ES-I3 (cell line): Measurements from ENCODE around the gene MSH6.

Experiments used
- H3K36me3 ChIP-seq: 2 replicates; pipeline ENCODE4 v1.6.1; 2013; ENCODE audit warnings: mild to moderate bottlenecking, low read length, control low read depth, moderate library complexity; ENCODE audit not compliant: insufficient read depth
- H3K4me1 ChIP-seq: 2 replicates; pipeline ENCODE4 v1.6.1; 2013; ENCODE audit warnings: mild to moderate bottlenecking, control low read depth, low read length; ENCODE audit not compliant: insufficient read depth
- H3K9ac ChIP-seq: 2 replicates; pipeline ENCODE4 v1.6.1; 2013; ENCODE audit warnings: low read depth, mild to moderate bottlenecking, low read length, moderate library complexity
- H3K9me3 ChIP-seq: 2 replicates; pipeline ENCODE4 v1.6.1; 2013; ENCODE audit warnings: mild to moderate bottlenecking, low read length, moderate library complexity; ENCODE audit not compliant: control insufficient read depth, insufficient read depth

Gene MSH6

GRCh38 chr2:47803363-47803762, 20.4 kb downstream of the MSH6 start:
- Histone ChIP-seq H3K9ac (no peak overlapping the region), H3K4me1 (no peaks in the 10 kb centered on the region), H3K9me3 (no peaks in the 10 kb centered on the region), H3K36me3 (peaks cover 80% of the 10 kb centered on the region)

GRCh38 chr2:47803770-47804169, 20.8 kb downstream of the MSH6 start:
- Histone ChIP-seq H3K9ac (no peak overlapping the region), H3K4me1 (no peaks in the 10 kb centered on the region), H3K9me3 (no peaks in the 10 kb centered on the region), H3K36me3 (peaks cover 77% of the 10 kb centered on the region)

- H3K4me1 ChIP-seq = no peaks in the 10 kb centered on the region
- H3K36me3 ChIP-seq = peaks cover 58% of the 10 kb centered on the region
- no peak overlapping the region for H3K9ac ChIP-seq
- no peaks in the 10 kb centered on the region for H3K9me3 ChIP-seq
Observed at GRCh38 chr2:47805850-47806249, 22.9 kb downstream of the MSH6 start.

- H3K36me3 ChIP-seq = peaks cover 36% of the 10 kb centered on the region
- no peaks in the 10 kb centered on the region for H3K4me1 ChIP-seq
- H3K9me3 ChIP-seq = no peaks in the 10 kb centered on the region
- no peak overlapping the region for H3K9ac ChIP-seq
Observed at GRCh38 chr2:47808614-47809013, 25.7 kb downstream of the MSH6 start.

- Histone ChIP-seq H3K36me3 (peaks cover 26% of the 10 kb centered on the region), H3K9me3 (no peaks in the 10 kb centered on the region), H3K4me1 (no peaks in the 10 kb centered on the region), H3K9ac (no peak overlapping the region)
Observed at GRCh38 chr2:47809903-47810302, 27.0 kb downstream of the MSH6 start.

- Histone ChIP-seq H3K9ac (no peak overlapping the region), H3K36me3 (peaks cover 24% of the 10 kb centered on the region), H3K9me3 (no peaks in the 10 kb centered on the region), H3K4me1 (no peaks in the 10 kb centered on the region)
Observed at GRCh38 chr2:47810850-47811249, 27.9 kb downstream of the MSH6 start.

- no peaks in the 10 kb centered on the region for H3K9me3 ChIP-seq
- H3K36me3 ChIP-seq = peaks cover 26% of the 10 kb centered on the region
- no peak overlapping the region for H3K9ac ChIP-seq
- no peaks in the 10 kb centered on the region for H3K4me1 ChIP-seq
Observed at GRCh38 chr2:47811668-47812067, 28.7 kb downstream of the MSH6 start.

GRCh38 chr2:47815764-47816163, 32.8 kb downstream of the MSH6 start:
- Histone ChIP-seq H3K9me3 (no peaks in the 10 kb centered on the region), H3K9ac (no peak overlapping the region), H3K36me3 (peaks cover 21% of the 10 kb centered on the region; the same call in 1 of the 2 replicates), H3K4me1 (no peaks in the 10 kb centered on the region)

- Histone ChIP-seq H3K36me3 (peaks cover 21% of the 10 kb centered on the region; the same call in 1 of the 2 replicates), H3K9ac (no peak overlapping the region), H3K9me3 (no peaks in the 10 kb centered on the region), H3K4me1 (no peaks in the 10 kb centered on the region)
Observed at GRCh38 chr2:47818777-47819176, 35.8 kb downstream of the MSH6 start.

GRCh38 chr2:47819834-47820233, 36.9 kb downstream of the MSH6 start:
- no peaks in the 10 kb centered on the region for H3K9me3 ChIP-seq
- no peak overlapping the region for H3K9ac ChIP-seq
- peaks cover 18% of the 10 kb centered on the region; the same call in 1 of the 2 replicates for H3K36me3 ChIP-seq
- no peaks in the 10 kb centered on the region for H3K4me1 ChIP-seq

GRCh38 chr2:47822518-47822917, 39.6 kb downstream of the MSH6 start:
- Histone ChIP-seq H3K36me3 (peaks cover 3% of the 10 kb centered on the region; the same call in 1 of the 2 replicates), H3K9ac (no peak overlapping the region), H3K4me1 (no peaks in the 10 kb centered on the region), H3K9me3 (no peaks in the 10 kb centered on the region)

- H3K9ac ChIP-seq = no peak overlapping the region
- H3K4me1 ChIP-seq = no peaks in the 10 kb centered on the region
- H3K9me3 ChIP-seq = no peaks in the 10 kb centered on the region
- H3K36me3 ChIP-seq = peaks cover 6% of the 10 kb centered on the region
Observed at GRCh38 chr2:47833516-47833968, 50.6 kb downstream of the MSH6 start.

GRCh38 chr2:47838249-47838648, 55.3 kb downstream of the MSH6 start:
- Histone ChIP-seq H3K4me1 (no peaks in the 10 kb centered on the region), H3K9ac (no peak overlapping the region), H3K9me3 (no peaks in the 10 kb centered on the region), H3K36me3 (peaks cover 5% of the 10 kb centered on the region; the same call in 1 of the 2 replicates)

- H3K9me3 ChIP-seq = no peaks in the 10 kb centered on the region
- no peaks in the 10 kb centered on the region for H3K4me1 ChIP-seq
- H3K36me3 ChIP-seq = peaks cover 5% of the 10 kb centered on the region; the same call in 1 of the 2 replicates
- H3K9ac ChIP-seq = no peak overlapping the region
Observed at GRCh38 chr2:47838686-47839085, 55.7 kb downstream of the MSH6 start.

- Histone ChIP-seq H3K36me3 (peaks cover 5% of the 10 kb centered on the region; the same call in 1 of the 2 replicates), H3K9ac (no peak overlapping the region), H3K4me1 (no peaks in the 10 kb centered on the region), H3K9me3 (no peaks in the 10 kb centered on the region)
Observed at GRCh38 chr2:47842846-47843245, 59.9 kb downstream of the MSH6 start.

- Histone ChIP-seq H3K9me3 (no peaks in the 10 kb centered on the region), H3K9ac (no peak overlapping the region), H3K36me3 (peaks cover 5% of the 10 kb centered on the region; the same call in 1 of the 2 replicates), H3K4me1 (no peaks in the 10 kb centered on the region)
Observed at GRCh38 chr2:47843407-47843806, 60.5 kb downstream of the MSH6 start.
